ENCODE results near the gene HBE1. TPM values are rescaled to one million over a fixed set of nuclear protein-coding genes. Genes with fewer than 3 reads are reported as not detected.

The HBE1 gene
- total RNA-seq, 1 donor, result not detected

DNA sequence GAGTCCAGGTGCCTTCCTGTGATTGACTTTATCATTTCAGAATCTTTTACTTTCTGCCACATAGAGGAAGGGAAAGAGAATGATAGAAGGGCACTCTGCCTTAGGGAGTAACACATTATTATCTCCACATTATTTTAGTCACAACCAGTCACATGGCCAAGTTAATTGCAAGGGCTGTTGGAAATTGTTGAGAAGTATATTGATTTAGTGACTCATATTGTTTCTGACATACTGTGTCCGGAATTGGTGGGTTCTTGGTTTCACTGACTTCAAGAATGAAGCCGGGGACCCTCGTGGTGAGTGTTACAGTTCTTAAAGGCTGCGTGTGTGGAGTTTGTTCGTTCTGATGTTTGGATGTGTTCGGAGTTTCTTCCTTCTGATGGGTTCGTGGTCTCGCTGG lies 23.3 kb upstream of the HBE1 start:
- no peaks in the 10 kb centered on the region for H3K9me3 ChIP-seq (ENCODE audit: low read depth, low read length)
- H2AFZ ChIP-seq (ENCODE audit: low read length), result peak overlapping the region; percentile 52
- H3K36me3 ChIP-seq (ENCODE audit: insufficient read depth, low read length), result no peaks in the 10 kb centered on the region
- H3K79me2 ChIP-seq (ENCODE audit: insufficient read depth, low read length), result no peaks in the 10 kb centered on the region
- H4K20me1 ChIP-seq (ENCODE audit: insufficient read depth, low read length), result no peaks in the 10 kb centered on the region
- no peak overlapping the region for H3K27ac ChIP-seq (ENCODE audit: low read depth, low read length)
- H3K4me2 ChIP-seq (ENCODE audit: insufficient read depth, low read length), result no peak overlapping the region
- TF ChIP-seq CTCF (IDR thresholded peaks at IDR 0.05; ENCODE audit: extremely low read depth, low read depth, low read length), result no peak
- H3K4me1 ChIP-seq (ENCODE audit: insufficient read depth, low read length), result peaks cover 19% of the 10 kb centered on the region
- no peak for DNase-seq (ENCODE audit: insufficient read length, low spot score, missing footprints)
- H3K27me3 ChIP-seq (ENCODE audit: insufficient read depth, low read length), result no peaks in the 10 kb centered on the region
- no peak overlapping the region for H3K4me3 ChIP-seq (ENCODE audit: insufficient read depth, low read length)

DNA sequence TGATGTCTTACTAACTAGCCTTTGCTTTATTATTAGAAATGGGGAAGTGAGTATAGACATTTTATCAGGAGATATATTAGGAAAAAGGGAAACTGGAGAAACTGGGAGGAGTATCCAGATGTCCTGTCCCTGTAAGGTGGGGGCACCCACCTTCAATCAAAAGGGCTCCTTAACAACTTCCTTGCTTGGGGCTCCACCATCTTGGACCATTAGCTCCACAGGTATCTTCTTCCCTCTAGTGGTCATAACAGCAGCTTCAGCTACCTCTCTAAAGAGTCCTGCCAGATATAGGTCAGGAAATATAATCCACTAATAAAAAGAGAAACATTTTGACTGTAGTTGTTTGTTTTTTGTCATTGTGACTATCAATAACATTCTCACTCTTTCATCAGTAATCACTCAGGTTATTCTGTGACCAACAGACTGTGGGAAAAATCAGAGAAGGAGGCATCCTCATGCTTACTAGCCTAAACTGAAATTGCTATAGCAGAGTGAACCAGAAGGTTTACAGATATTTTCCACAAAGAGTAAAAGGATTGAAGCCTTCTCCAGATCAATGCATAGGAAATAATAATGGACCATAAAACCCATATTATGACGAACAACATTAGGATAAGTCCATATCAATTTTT lies 21.6 kb upstream of the HBE1 start:
- Histone ChIP-seq H3K4me3 (ENCODE audit: insufficient read depth, low read length) (no peak overlapping the region), H3K36me3 (ENCODE audit: insufficient read depth, low read length) (no peaks in the 10 kb centered on the region), H3K27ac (ENCODE audit: low read depth, low read length) (no peak overlapping the region), H3K4me1 (ENCODE audit: insufficient read depth, low read length) (peaks cover 13% of the 10 kb centered on the region), H3K27me3 (ENCODE audit: insufficient read depth, low read length) (no peaks in the 10 kb centered on the region), H4K20me1 (ENCODE audit: insufficient read depth, low read length) (no peaks in the 10 kb centered on the region), H3K79me2 (ENCODE audit: insufficient read depth, low read length) (no peaks in the 10 kb centered on the region), H3K4me2 (ENCODE audit: insufficient read depth, low read length) (no peak overlapping the region), H2AFZ (ENCODE audit: low read length) (peak overlapping the region; percentile 47), H3K9me3 (ENCODE audit: low read depth, low read length) (no peaks in the 10 kb centered on the region)
- peak; percentile 66 for TF ChIP-seq CTCF (IDR thresholded peaks at IDR 0.05; ENCODE audit: extremely low read depth, low read depth, low read length)
- DNase-seq (ENCODE audit: insufficient read length, low spot score, missing footprints), result peak; percentile 76

- Histone ChIP-seq H3K27ac (ENCODE audit: low read depth, low read length) (no peak overlapping the region), H3K4me2 (ENCODE audit: insufficient read depth, low read length) (no peak overlapping the region)
Observed at GRCh38 chr11:5290106-5290505, 20.4 kb upstream of the HBE1 start.

GRCh38 chr11:5289696-5290095 lies 20.0 kb upstream of the HBE1 start:
- Histone ChIP-seq H3K27ac (ENCODE audit: low read depth, low read length) (no peak overlapping the region), H3K9me3 (ENCODE audit: low read depth, low read length) (no peaks in the 10 kb centered on the region), H3K4me1 (ENCODE audit: insufficient read depth, low read length) (peaks cover 13% of the 10 kb centered on the region), H3K27me3 (ENCODE audit: insufficient read depth, low read length) (no peaks in the 10 kb centered on the region), H2AFZ (ENCODE audit: low read length) (peak overlapping the region; percentile 54), H3K36me3 (ENCODE audit: insufficient read depth, low read length) (no peaks in the 10 kb centered on the region), H3K4me2 (ENCODE audit: insufficient read depth, low read length) (no peak overlapping the region), H4K20me1 (ENCODE audit: insufficient read depth, low read length) (no peaks in the 10 kb centered on the region), H3K79me2 (ENCODE audit: insufficient read depth, low read length) (no peaks in the 10 kb centered on the region), H3K4me3 (ENCODE audit: insufficient read depth, low read length) (no peak overlapping the region)
- peak; percentile 50 for DNase-seq (ENCODE audit: insufficient read length, low spot score, missing footprints)
- TF ChIP-seq CTCF (IDR thresholded peaks at IDR 0.05; ENCODE audit: extremely low read depth, low read depth, low read length), result no peak

More at GRCh38 chr11:5290106-5290505, 20.4 kb upstream of the HBE1 start:
- Histone ChIP-seq H3K4me1 (ENCODE audit: insufficient read depth, low read length) (peaks cover 13% of the 10 kb centered on the region), H3K4me3 (ENCODE audit: insufficient read depth, low read length) (no peak overlapping the region), H4K20me1 (ENCODE audit: insufficient read depth, low read length) (no peaks in the 10 kb centered on the region), H3K79me2 (ENCODE audit: insufficient read depth, low read length) (no peaks in the 10 kb centered on the region), H3K27me3 (ENCODE audit: insufficient read depth, low read length) (no peaks in the 10 kb centered on the region), H3K9me3 (ENCODE audit: low read depth, low read length) (no peaks in the 10 kb centered on the region), H2AFZ (ENCODE audit: low read length) (peak overlapping the region; percentile 54), H3K36me3 (ENCODE audit: insufficient read depth, low read length) (no peaks in the 10 kb centered on the region)
- DNase-seq (ENCODE audit: insufficient read length, low spot score, missing footprints), result no peak
- TF ChIP-seq CTCF (IDR thresholded peaks at IDR 0.05; ENCODE audit: extremely low read depth, low read depth, low read length), result no peak
